Measurements from ENCODE around the gene TNPO3.
A peak's percentile ranks its signal among the peaks of the same experiment; 100 is the strongest.
"Not testable (repeated sequence)": the region's sequence is repeated elsewhere in the genome, so short reads cannot be mapped to it uniquely, and the experiment has no call there.

TNPO3 gene

DNA sequence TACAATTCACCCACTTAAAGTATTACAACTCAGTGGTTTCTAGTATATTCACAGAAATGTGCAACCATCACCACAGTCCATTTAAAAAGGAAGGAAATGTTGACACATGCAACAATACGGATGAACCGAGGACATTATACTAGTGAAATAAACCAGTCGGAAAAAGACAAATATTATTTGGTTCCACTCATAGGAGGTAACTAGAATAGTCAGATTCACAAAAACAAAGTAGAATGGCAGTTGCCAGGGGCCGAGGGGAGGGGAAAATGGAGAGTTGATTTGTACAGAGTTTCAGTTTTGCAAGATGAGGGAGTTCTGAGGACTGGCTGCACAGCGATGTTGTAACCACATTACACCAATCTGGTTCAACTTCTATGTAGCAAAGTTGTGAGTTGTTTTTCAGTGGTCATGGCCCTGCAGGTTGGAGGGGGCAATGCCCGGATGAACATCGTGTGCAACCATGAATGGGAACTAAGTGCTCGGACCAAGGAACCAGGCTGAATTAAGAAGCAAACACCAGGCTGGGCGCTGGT lies 17.6 kb upstream of the TNPO3 start:
- no peak for DNase-seq (ENCODE audit: low read depth, low spot score)

DNA sequence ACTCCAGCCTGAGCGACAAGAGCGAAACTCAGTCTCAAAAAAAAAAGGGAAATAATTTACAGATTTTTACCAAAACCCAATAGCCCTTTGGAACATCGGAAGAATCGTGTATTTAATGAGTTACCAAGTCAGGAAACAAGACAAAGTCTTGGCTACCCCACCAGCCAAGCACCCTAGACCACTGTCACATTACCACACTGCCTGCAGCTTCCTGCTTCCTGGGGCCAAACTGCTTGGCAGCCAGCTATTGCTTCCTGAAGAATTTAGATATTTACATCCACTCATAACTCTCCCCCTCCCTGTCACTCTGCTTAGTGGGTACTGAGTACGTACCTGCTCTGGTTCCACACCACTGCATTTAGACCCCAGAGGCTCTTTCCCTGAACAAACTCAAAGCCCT lies 14.1 kb upstream of the TNPO3 start:
- no peak for DNase-seq (ENCODE audit: low read depth, low spot score)

DNA sequence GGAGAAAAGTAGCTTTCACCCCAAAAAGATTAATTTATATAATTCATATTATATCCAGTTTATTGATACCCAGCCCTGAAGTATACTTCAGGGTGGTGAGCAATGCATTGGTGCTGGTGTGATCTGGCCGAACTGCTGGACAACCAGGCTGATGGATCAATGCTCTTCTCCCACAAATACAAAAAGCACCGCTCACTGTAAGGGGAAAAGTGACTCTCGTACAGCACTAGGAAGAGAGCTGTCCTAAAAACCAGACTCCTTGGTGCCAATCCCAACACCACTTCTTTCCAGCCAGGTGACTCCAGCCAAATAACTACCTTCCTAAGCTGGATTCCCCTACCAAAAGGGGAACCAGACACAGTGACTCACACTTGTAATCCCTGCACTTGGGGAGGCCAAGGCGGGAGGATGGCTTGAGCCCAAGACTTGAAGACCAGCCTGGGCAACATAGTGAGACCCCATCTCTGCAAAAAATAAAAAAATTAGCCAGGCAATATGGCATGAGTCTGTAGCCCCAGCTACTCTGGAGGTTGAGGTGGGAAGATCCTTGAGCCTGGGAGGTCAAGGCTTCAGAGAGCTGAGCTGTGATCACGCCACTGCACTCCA lies 13.1 kb upstream of the TNPO3 start:
- no peak for DNase-seq (ENCODE audit: low read depth, low spot score)

DNA sequence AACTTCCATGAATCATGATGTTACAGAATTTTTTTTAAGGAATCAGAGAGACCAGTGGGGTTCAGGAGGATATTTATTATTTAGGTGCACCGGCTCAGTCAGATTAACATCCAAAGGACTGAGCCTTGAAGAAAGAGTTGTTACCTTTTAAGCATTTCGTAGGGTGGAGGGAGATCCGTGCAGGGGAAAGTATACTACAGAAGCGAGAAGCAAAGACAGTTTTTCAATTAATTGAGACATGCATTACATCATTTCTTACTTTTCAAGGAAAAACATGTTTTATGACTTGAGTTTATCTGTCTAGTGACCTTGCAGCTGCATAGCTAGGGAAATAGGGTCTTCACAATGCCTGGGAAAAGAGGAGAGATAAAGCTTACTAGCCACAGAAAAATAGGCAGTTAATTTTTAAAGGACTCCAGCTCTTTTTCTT lies 12.2 kb upstream of the TNPO3 start:
- not testable (repeated sequence) for DNase-seq (ENCODE audit: low read depth, low spot score)

DNA sequence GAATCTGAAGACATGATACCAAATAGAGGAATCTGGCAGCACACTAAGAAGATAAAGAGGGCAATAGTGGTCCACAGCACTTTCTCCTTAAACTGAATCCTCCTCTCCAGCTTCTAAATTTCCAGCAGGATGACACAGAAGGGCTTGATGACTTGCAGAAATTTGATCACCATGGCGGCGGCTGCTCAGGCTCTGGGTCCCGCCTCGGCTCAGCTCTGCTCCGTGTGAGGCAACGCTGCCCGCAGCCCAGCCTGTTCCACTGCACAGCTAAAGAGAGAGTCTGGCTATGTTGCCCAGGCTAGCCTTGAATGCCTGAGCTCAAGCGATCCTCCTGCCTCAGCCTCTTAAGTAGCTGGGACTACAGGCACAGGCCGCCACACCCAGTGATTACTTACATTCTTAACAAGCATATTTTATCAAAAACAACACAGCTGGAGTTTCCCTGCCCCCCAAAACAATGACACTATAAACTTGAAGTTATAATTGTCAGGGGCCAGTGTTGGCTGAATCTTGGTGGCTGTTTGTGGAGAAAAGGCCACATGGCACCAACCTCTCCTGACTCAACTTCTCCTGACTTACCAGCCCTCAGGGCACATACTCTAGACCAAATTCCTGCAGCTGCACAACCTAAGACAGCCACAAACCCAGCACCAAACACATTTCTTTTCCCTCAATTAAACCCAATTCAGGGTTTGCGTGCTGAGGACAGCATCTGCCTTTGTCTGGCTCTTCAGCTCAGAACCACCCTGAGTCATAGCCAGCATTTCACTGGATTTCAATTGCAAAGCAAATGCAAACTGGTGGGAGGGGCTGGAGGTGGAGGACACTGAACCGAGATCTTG lies 11.6 kb upstream of the TNPO3 start:
- peak; percentile 86 for DNase-seq (ENCODE audit: low read depth, low spot score)

DNA sequence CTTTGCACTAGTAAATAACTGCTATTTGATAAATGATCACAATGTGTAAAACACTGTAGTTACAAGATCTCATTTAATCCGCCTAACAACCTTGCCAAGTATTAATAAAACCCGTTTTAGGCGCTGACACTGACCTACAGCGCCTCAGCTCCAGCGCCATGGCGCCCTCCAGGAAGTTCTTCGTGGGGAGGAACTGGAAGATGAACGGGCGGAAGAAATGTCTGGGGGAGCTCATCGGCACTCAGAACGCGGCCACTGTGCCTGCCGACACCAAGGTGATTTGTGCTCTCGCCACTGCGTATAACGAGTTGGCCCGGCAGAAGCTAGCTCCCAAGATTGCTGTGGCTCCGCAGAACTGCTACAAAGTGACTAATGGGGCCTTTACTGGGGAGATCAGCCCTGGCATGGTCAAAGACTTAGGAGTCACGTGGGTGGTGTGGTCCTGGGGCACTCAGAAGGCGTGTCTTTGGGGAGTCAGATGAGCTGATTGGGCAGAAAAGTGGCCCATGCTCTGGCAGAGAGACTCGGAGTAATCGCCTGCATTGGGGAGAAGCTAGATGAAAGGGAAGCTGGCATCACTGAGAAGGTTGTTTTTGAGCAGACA lies 1.1 kb upstream of the TNPO3 start:
- no peak for DNase-seq (ENCODE audit: low read depth, low spot score)

DNA sequence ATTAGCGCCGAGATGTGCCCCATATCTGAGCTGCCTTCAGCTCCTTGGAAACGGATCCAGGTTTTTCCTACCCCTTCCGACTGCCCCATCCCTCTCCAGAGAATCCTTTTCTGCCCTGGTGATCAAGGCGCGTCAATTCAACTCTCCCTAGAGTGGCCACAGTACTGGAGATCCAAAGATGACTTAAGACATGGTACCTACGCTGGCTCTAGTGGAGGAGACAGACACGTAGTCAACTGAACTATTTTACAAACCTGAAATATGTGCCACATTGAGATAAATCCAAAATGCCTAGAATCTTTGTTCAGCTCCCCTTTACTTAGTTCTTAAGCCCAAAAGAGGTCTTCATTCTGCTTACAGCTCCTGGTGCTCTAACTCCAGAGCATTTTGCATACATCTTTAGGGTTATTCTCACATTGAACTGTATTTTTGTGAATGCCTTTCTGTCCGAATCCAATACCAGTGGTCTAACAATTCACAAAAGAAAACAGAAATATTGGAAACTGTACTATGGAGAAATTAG lies 444 bp upstream of the TNPO3 start:
- no peak for DNase-seq (ENCODE audit: low read depth, low spot score)

DNA sequence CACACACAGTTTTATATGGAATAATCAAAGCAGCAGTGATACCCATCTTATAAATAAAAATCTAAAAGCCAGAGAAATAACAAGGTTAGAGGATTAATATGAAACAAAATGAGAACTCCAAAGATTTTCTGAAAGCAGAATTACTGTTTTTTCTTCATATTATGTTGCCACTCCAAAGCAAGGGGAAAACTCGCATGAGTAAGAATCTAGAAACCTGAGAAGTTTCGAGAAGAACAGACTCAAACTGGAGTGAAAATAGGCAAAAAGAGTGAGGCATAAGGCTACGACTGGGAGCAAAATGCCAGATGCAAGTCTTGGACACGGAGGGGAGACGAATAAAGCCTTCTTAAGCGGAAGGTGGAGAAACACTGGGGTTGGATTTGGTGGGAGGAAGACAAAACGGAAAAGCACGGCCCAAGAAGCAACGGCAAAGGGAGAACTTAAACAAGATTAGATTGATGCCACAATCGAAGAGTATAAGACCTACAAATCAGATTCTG lies 923 bp downstream of the TNPO3 start:
- DNase-seq (ENCODE audit: low read depth, low spot score), result no peak

DNA sequence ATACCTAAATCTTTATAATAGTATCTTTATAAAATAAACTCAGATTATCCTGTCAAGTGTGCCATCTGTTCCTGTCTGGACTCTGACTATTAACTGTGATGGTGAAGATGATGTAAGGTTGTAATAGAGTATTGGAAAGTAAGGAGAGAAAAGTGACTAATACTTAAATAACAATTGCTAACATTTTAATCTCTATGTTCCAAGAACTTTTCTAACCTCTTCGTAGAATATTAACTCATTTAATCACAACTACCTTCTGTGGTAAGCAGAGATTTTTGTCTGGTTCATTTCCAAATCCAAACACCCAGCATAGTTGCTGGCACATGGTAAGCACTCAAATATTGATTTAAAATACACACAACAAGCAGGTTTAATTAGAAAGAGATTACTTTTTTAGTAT lies 2.5 kb downstream of the TNPO3 start:
- DNase-seq (ENCODE audit: low read depth, low spot score), result no peak

DNA sequence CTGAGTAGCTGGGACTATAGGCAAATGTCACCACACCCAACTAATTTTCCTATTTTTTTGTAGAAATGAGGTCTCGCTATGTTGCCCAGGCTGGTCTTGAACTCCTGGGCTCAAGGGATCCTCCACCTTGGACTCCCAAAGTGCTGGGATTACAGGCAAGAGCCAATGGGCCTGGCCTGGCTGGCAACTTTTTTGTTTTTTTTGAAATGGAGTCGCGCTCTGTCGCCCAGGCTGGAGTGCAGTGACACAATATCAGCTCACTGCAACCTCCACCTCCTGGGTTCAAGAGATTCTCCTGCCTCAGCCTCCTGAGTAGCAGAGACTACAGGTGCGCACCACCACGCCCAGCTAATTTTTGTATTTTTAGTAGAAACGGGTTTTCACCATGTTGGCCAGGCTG lies 3.5 kb downstream of the TNPO3 start:
- not testable (repeated sequence) for DNase-seq (ENCODE audit: low read depth, low spot score)

DNA sequence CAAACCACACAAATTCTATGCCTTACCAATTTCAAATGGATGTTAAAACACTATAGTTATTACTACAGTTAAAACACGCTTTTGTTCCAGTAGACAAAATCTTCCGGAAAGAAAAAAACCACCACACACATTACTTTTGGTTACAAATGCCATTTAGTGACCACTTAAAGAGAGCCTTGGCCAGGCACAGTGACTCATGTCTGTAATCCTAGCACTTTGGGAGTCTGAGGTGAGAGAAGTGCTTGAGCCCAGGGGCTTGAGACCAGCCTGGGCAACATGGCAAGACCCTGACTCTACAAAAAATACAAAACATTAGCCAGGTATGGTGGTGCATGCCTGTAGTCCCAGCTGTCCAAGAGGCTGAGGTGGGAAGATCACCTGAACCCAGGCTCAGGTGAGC lies 7.2 kb downstream of the TNPO3 start:
- peak; percentile 55 for DNase-seq (ENCODE audit: low read depth, low spot score)

DNA sequence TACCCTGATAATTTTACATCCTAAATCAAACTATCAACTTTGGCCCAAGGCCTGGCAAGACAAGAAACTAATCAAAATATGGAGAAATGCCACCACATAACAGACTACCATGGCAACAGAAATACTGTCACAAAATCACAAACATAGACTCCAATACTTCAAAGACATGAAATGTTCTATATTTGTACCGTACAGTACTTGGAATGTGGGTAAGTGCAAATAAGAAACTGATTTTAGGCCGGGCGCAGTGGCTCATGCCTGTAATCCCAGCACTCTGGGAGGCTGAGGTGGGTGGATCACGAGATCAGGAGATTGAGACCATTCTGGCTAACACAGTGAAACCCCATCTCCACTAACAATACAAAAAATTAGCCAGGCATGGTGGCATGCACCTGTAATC lies 9.2 kb downstream of the TNPO3 start:
- no peak for DNase-seq (ENCODE audit: low read depth, low spot score)

DNA sequence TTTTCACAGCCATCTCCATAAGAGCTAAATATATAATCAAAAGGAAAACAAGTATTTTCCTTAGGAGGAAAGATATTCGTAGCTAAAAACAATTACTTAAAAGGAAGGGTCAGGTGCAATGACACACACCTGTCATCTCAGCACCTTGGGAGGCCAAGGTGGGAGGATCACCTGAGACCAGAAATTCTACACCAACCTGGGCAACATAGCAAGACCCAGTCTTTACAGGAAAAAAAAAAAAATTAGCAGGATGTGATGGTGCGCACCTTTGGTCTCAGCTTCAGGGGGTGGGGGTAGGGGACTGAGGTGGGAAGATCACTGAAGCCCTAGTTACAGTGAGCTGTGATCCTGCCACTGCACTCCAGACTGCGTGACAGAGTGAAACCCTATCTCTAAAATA lies 11.9 kb downstream of the TNPO3 start:
- DNase-seq (ENCODE audit: low read depth, low spot score), result no peak

DNA sequence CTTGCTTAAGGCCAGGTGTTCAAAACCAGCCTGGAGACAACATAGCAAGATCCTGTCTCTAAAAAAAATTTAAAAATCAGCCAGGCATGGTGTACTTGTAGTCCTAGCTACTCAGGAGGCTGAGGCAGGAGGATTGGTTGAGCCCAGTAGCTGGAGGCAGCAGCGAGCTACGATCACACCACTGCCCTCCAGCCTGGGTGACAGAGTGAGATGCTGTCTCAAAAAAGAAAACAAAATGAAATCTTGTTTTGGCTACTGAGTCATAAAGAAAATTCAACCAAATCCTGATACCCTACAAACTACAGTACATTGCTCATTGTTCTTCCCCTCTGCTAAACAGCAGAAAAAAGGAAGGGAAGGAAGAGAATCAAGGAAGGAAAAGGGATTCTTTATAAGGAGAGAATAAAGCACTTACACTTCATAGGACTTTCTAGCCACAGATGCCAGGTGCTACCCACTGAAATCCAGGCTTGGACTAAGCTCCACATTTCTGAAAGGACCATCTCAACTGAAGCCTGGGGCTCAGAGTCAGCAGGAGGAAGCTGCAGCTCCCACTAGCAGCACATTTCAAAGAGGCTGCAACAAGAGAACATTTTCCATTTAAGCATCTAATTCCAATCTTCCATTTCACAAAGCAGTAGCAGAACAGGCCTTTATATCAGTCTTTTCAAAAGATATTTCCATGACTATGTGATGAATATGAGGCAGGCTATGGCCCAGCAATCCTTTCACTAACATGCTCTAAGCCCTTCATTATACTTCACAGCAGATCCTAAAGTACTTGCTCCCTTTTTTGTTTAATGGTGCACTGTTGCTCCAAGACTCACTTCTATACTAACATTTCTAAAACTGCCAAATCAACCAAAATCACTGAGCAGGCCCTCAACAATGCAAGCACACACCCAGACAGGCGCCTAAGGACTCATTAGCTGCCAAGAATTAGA lies 13.5 kb downstream of the TNPO3 start:
- DNase-seq (ENCODE audit: low read depth, low spot score), result peak; percentile 34

DNA sequence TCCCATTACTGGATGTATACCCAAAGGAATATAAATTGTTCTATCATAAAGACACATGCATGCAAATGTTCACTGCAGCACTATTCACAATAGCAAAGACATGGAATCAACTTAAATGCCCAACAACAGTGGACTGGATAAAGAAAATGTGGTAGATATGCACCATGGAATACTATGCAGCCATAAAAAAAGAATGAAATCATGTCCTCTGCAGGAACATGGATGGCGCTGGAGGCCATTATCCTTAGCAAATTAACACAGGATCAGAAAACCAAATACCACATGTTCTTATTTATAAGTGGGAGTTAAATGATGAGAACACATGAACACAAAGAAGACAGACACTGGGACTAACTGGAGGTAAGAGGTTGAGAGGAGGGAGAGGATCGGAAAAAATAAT lies 16.4 kb downstream of the TNPO3 start:
- DNase-seq (ENCODE audit: low read depth, low spot score), result not testable (repeated sequence)

DNA sequence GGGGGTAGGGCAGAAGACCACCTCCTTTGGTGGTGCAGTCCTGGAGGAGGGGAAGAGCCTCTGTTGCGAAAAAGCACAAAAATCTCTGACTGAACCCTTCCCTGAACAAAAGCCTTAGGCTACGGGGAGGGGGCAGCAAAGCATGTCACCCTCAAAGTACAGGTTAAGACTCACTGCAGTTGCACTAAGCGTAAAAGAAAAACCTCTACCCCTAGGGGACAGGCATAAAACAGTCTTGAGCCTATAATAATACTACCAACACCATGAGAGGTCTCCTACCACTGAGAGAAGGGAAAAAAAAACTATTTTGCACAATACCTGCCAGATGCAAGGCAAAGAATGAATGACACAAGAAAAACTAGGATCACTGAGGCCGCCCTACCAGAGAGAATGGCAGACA lies 17.3 kb downstream of the TNPO3 start:
- no peak for DNase-seq (ENCODE audit: low read depth, low spot score)

DNA sequence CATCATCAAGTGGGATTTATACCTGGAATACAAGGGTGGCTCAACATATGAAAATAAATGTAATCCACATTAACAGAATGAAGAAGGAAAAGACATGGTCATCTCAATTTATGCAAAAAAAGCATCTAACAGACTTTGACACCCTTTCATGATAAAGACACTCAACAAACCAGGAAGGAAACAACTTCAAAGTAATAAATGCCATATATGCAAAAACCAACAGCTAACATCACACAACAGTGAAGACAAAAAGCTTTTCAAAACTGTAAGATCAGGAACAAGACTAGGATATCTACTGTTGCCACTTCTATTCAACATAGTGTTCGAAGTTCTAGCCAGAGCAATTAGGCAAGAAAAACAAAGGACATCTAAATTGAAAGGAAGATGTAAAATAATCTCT lies 22.9 kb downstream of the TNPO3 start:
- no peak for DNase-seq (ENCODE audit: low read depth, low spot score)

DNA sequence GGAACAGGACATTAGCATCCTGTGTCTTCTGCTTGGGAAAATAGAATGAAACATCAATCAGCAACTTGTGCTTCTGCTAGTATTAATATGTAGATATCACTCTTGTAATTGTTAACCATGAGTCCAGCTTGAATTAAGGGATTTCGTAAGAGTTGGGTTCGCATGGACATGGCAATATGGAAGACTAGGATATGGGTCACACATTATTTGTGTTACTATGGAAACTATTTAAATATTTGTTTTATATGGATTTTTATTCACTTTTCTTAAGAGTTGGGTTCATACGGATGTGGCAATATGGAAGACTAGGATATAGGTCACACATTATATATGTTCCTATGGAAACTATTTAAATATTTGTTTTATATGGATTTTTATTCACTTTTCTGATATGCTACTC lies 24.5 kb downstream of the TNPO3 start:
- no peak for DNase-seq (ENCODE audit: low read depth, low spot score)

DNA sequence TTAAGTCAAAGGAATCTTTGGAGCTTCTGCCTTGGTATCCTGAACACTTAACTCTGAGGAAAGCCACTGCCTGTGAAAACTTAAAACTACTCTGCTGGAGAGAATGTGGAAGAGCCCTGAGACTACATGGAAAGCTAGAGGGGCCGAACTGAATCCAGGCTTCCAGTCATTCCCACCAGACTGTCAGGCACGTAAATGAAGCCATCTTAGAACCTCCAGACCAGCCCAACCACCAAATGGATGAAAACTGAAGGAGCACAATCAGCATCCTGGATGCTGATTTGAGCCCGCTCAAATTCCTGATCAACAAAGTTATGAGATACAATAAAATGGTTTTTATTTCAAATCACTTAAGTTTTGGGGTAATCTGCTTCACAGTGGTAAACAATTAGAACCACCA lies 30.8 kb downstream of the TNPO3 start:
- no peak for DNase-seq (ENCODE audit: low read depth, low spot score)

DNA sequence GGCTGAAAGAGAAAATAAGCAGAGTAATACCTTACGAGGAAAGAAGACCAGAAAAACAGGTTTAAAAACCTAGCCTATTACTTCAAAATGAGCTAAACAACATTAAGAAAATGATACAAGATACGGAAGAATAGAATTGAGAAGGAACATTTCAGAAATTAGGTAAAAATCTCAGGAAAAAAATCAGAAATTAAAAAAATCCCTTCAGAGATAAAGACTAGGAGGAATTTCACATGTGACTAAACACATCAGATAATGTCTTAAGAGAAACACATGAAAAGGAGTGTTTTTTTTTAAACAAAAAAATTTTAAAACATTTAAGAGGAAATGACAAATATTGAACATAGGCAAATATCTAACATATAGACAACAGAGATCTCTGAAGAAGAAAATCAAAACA lies 33.3 kb downstream of the TNPO3 start:
- DNase-seq (ENCODE audit: low read depth, low spot score), result no peak

DNA sequence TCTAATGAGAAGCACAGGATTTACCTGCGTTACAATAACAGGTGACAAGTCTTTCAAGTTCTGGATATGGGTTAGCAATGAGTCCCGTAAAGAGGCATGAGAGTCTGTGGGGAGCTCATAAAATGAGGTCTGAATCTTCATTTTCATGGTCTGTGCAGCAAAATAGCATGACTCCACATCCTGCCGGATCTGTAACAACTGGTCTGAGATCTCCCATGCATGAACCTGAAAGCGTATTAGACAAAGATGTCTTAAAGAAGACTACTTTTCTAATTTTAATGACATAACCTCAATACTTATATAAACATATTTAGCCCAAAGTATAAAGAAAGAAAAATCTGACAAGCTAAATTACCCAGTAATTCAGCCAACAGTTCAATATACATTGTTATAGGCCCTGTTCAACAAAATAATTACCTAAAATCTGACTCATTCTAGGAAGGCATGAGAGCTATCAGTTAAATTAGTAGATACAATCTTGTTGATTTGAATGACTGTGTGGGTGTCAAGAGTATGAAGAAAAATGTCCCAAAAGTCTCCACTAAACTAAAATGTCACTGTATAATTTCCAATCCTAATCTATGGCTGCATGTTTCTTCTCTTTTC lies 36.9 kb downstream of the TNPO3 start:
- DNase-seq (ENCODE audit: low read depth, low spot score), result no peak
